ENCODE data around the gene IFNLR1. TPM values are rescaled to one million over a fixed set of nuclear protein-coding genes. Genes with fewer than 3 reads are reported as not detected.
A peak's percentile ranks its signal among the peaks of the same experiment; 100 is the strongest.

Gene IFNLR1
- total and polyA plus RNA-seq, 2 experiments from 2014 or later = 6.4 to 7.5 TPM

- TF ChIP-seq, protein P1, sequence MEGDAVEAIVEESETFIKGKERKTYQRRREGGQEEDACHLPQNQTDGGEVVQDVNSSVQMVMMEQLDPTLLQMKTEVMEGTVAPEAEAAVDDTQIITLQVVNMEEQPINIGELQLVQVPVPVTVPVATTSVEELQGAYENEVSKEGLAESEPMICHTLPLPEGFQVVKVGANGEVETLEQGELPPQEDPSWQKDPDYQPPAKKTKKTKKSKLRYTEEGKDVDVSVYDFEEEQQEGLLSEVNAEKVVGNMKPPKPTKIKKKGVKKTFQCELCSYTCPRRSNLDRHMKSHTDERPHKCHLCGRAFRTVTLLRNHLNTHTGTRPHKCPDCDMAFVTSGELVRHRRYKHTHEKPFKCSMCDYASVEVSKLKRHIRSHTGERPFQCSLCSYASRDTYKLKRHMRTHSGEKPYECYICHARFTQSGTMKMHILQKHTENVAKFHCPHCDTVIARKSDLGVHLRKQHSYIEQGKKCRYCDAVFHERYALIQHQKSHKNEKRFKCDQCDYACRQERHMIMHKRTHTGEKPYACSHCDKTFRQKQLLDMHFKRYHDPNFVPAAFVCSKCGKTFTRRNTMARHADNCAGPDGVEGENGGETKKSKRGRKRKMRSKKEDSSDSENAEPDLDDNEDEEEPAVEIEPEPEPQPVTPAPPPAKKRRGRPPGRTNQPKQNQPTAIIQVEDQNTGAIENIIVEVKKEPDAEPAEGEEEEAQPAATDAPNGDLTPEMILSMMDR (IDR thresholded peaks at IDR 0.05; ENCODE audit: poor library complexity) = no peak
- TF ChIP-seq EZH2 (IDR thresholded peaks at IDR 0.05; ENCODE audit: borderline replicate concordance) (no peak), EZH2phosphoT487 (IDR thresholded peaks at IDR 0.05; ENCODE audit: low read depth, severe bottlenecking, unreplicated experiment) (no peak)
- peaks cover 21% of the 10 kb centered on the region for H3K79me2 ChIP-seq
- no peak overlapping the region for H2AFZ ChIP-seq
- no peak overlapping the region for H3K4me3 ChIP-seq
- no peaks in the 10 kb centered on the region for H4K20me1 ChIP-seq (ENCODE audit: insufficient read depth, poor library complexity, severe bottlenecking)
- no peaks in the 10 kb centered on the region for H3K36me3 ChIP-seq (replicated peaks; ENCODE audit: insufficient read depth, low read depth)
- no peak overlapping the region for H3K27ac ChIP-seq
- H3K9me2 ChIP-seq (replicated peaks; ENCODE audit: insufficient read depth) = no peaks in the 10 kb centered on the region
- H3K4me1 ChIP-seq (ENCODE audit: insufficient read depth) = peaks cover 3% of the 10 kb centered on the region
- H3K4me2 ChIP-seq = no peak overlapping the region
- 97% methylated on average over 10 of the region's 10 CpGs for WGBS (ENCODE audit: low lambda C conversion rate, missing lambda C conversion rate)
- DNase-seq (ENCODE audit: low spot score) = no peak
- H3K9me3 ChIP-seq (ENCODE audit: low read depth) = no peaks in the 10 kb centered on the region
- no peaks in the 10 kb centered on the region for H3K27me3 ChIP-seq
These were observed 9.9 kb downstream of the IFNLR1 start for GRCh38 chr1:24177161-24177560.

GRCh38 chr1:24175033-24175755 lies 11.9 kb downstream of the IFNLR1 start:
- Histone ChIP-seq H3K4me3 (no peak overlapping the region), H3K79me2 (peaks cover 26% of the 10 kb centered on the region), H3K27me3 (no peaks in the 10 kb centered on the region), H3K4me2 (no peak overlapping the region), H2AFZ (no peak overlapping the region), H3K9me2 (replicated peaks; ENCODE audit: insufficient read depth) (no peaks in the 10 kb centered on the region), H3K36me3 (replicated peaks; ENCODE audit: insufficient read depth, low read depth) (no peaks in the 10 kb centered on the region), H3K4me1 (ENCODE audit: insufficient read depth) (peaks cover 3% of the 10 kb centered on the region), H3K9me3 (ENCODE audit: low read depth) (no peaks in the 10 kb centered on the region), H4K20me1 (ENCODE audit: insufficient read depth, poor library complexity, severe bottlenecking) (no peaks in the 10 kb centered on the region), H3K27ac (peak overlapping the region; percentile 66)
- WGBS (ENCODE audit: low lambda C conversion rate, missing lambda C conversion rate) = 94% methylated on average over 6 of the region's 6 CpGs
- TF ChIP-seq, protein P1 (IDR thresholded peaks at IDR 0.05; ENCODE audit: poor library complexity) = no peak
- TF ChIP-seq EZH2 (IDR thresholded peaks at IDR 0.05; ENCODE audit: borderline replicate concordance) = no peak
- no peak for TF ChIP-seq EZH2phosphoT487 (IDR thresholded peaks at IDR 0.05; ENCODE audit: low read depth, severe bottlenecking, unreplicated experiment)
- no peak for DNase-seq (ENCODE audit: low spot score)

GRCh38 chr1:24173638-24174575 lies 13.2 kb downstream of the IFNLR1 start:
- H4K20me1 ChIP-seq (ENCODE audit: insufficient read depth, poor library complexity, severe bottlenecking) = no peaks in the 10 kb centered on the region
- no peak overlapping the region for H3K27ac ChIP-seq
- no peak overlapping the region for H3K4me3 ChIP-seq
- H2AFZ ChIP-seq = no peak overlapping the region
- no peaks in the 10 kb centered on the region for H3K36me3 ChIP-seq (replicated peaks; ENCODE audit: insufficient read depth, low read depth)
- no peaks in the 10 kb centered on the region for H3K9me2 ChIP-seq (replicated peaks; ENCODE audit: insufficient read depth)
- TF ChIP-seq, protein P1 (IDR thresholded peaks at IDR 0.05; ENCODE audit: poor library complexity) = no peak
- no peak for TF ChIP-seq EZH2phosphoT487 (IDR thresholded peaks at IDR 0.05; ENCODE audit: low read depth, severe bottlenecking, unreplicated experiment)
- TF ChIP-seq EZH2 (IDR thresholded peaks at IDR 0.05; ENCODE audit: borderline replicate concordance) = no peak
- no peaks in the 10 kb centered on the region for H3K9me3 ChIP-seq (ENCODE audit: low read depth)
- 89% methylated on average over 5 of the region's 5 CpGs for WGBS (ENCODE audit: low lambda C conversion rate, missing lambda C conversion rate)
- peaks cover 26% of the 10 kb centered on the region for H3K79me2 ChIP-seq
- H3K27me3 ChIP-seq = no peaks in the 10 kb centered on the region
- DNase-seq (ENCODE audit: low spot score) = no peak
- H3K4me1 ChIP-seq (ENCODE audit: insufficient read depth) = peaks cover 3% of the 10 kb centered on the region
- H3K4me2 ChIP-seq = no peak overlapping the region
